ENCODE results near the gene SSUH2.
"Not testable (repeated sequence)": the region's sequence is repeated elsewhere in the genome, so short reads cannot be mapped to it uniquely, and the experiment has no call there.

The SSUH2 gene

GRCh38 chr3:8580434-8580833 is 64.2 kb downstream of the SSUH2 start:
- H3K9me3 ChIP-seq (ENCODE audit: control insufficient read depth, insufficient read depth, low read length); H3K27me3 ChIP-seq (ENCODE audit: control insufficient read depth, insufficient read depth, low read length); H3K9ac ChIP-seq (ENCODE audit: low read depth, low read length); H3K4me1 ChIP-seq (ENCODE audit: control insufficient read depth, insufficient read depth, low read length); H3K36me3 ChIP-seq (ENCODE audit: control insufficient read depth, insufficient read depth, low read length); H3K4me3 ChIP-seq (ENCODE audit: low read depth, low read length): not testable (repeated sequence)

- Histone ChIP-seq H3K36me3 (ENCODE audit: control insufficient read depth, insufficient read depth, low read length) (peaks cover 3% of the 10 kb centered on the region), H3K4me3 (ENCODE audit: low read depth, low read length) (no peak overlapping the region), H3K27me3 (ENCODE audit: control insufficient read depth, insufficient read depth, low read length) (no peaks in the 10 kb centered on the region), H3K9ac (ENCODE audit: low read depth, low read length) (no peak overlapping the region), H3K4me1 (ENCODE audit: control insufficient read depth, insufficient read depth, low read length) (no peaks in the 10 kb centered on the region), H3K9me3 (ENCODE audit: control insufficient read depth, insufficient read depth, low read length) (no peaks in the 10 kb centered on the region)
Measured at GRCh38 chr3:8579943-8580342, 64.7 kb downstream of the SSUH2 start.

GRCh38 chr3:8579096-8579495 is 65.5 kb downstream of the SSUH2 start:
- peaks cover 3% of the 10 kb centered on the region for H3K36me3 ChIP-seq (ENCODE audit: control insufficient read depth, insufficient read depth, low read length)
- H3K9ac ChIP-seq (ENCODE audit: low read depth, low read length): no peak overlapping the region
- H3K4me3 ChIP-seq (ENCODE audit: low read depth, low read length): no peak overlapping the region
- H3K27me3 ChIP-seq (ENCODE audit: control insufficient read depth, insufficient read depth, low read length): no peaks in the 10 kb centered on the region
- no peaks in the 10 kb centered on the region for H3K9me3 ChIP-seq (ENCODE audit: control insufficient read depth, insufficient read depth, low read length)
- no peaks in the 10 kb centered on the region for H3K4me1 ChIP-seq (ENCODE audit: control insufficient read depth, insufficient read depth, low read length)

GRCh38 chr3:8578282-8578681 is 66.3 kb downstream of the SSUH2 start:
- H3K4me3 ChIP-seq (ENCODE audit: low read depth, low read length): no peak overlapping the region
- H3K27me3 ChIP-seq (ENCODE audit: control insufficient read depth, insufficient read depth, low read length): no peaks in the 10 kb centered on the region
- no peaks in the 10 kb centered on the region for H3K9me3 ChIP-seq (ENCODE audit: control insufficient read depth, insufficient read depth, low read length)
- H3K4me1 ChIP-seq (ENCODE audit: control insufficient read depth, insufficient read depth, low read length): no peaks in the 10 kb centered on the region
- no peak overlapping the region for H3K9ac ChIP-seq (ENCODE audit: low read depth, low read length)
- peaks cover 3% of the 10 kb centered on the region for H3K36me3 ChIP-seq (ENCODE audit: control insufficient read depth, insufficient read depth, low read length)

GRCh38 chr3:8576841-8577571 is 67.6 kb downstream of the SSUH2 start:
- H3K4me1 ChIP-seq (ENCODE audit: control insufficient read depth, insufficient read depth, low read length): no peaks in the 10 kb centered on the region
- no peak overlapping the region for H3K9ac ChIP-seq (ENCODE audit: low read depth, low read length)
- peaks cover 3% of the 10 kb centered on the region for H3K36me3 ChIP-seq (ENCODE audit: control insufficient read depth, insufficient read depth, low read length)
- H3K9me3 ChIP-seq (ENCODE audit: control insufficient read depth, insufficient read depth, low read length): no peaks in the 10 kb centered on the region
- H3K27me3 ChIP-seq (ENCODE audit: control insufficient read depth, insufficient read depth, low read length): no peaks in the 10 kb centered on the region
- H3K4me3 ChIP-seq (ENCODE audit: low read depth, low read length): no peak overlapping the region

- Histone ChIP-seq H3K9ac (ENCODE audit: low read depth, low read length) (no peak overlapping the region), H3K36me3 (ENCODE audit: control insufficient read depth, insufficient read depth, low read length) (peaks cover 3% of the 10 kb centered on the region), H3K27me3 (ENCODE audit: control insufficient read depth, insufficient read depth, low read length) (no peaks in the 10 kb centered on the region), H3K4me3 (ENCODE audit: low read depth, low read length) (no peak overlapping the region), H3K9me3 (ENCODE audit: control insufficient read depth, insufficient read depth, low read length) (no peaks in the 10 kb centered on the region), H3K4me1 (ENCODE audit: control insufficient read depth, insufficient read depth, low read length) (no peaks in the 10 kb centered on the region)
Measured at GRCh38 chr3:8576436-8576835, 68.2 kb downstream of the SSUH2 start.

GRCh38 chr3:8575364-8576104 is 69.1 kb downstream of the SSUH2 start:
- H3K4me3 ChIP-seq (ENCODE audit: low read depth, low read length): no peak overlapping the region
- no peaks in the 10 kb centered on the region for H3K4me1 ChIP-seq (ENCODE audit: control insufficient read depth, insufficient read depth, low read length)
- H3K36me3 ChIP-seq (ENCODE audit: control insufficient read depth, insufficient read depth, low read length): peaks cover 3% of the 10 kb centered on the region
- no peaks in the 10 kb centered on the region for H3K27me3 ChIP-seq (ENCODE audit: control insufficient read depth, insufficient read depth, low read length)
- no peaks in the 10 kb centered on the region for H3K9me3 ChIP-seq (ENCODE audit: control insufficient read depth, insufficient read depth, low read length)
- no peak overlapping the region for H3K9ac ChIP-seq (ENCODE audit: low read depth, low read length)

- Histone ChIP-seq H3K9ac (ENCODE audit: low read depth, low read length) (no peak overlapping the region), H3K36me3 (ENCODE audit: control insufficient read depth, insufficient read depth, low read length) (peaks cover 5% of the 10 kb centered on the region), H3K4me3 (ENCODE audit: low read depth, low read length) (no peak overlapping the region), H3K27me3 (ENCODE audit: control insufficient read depth, insufficient read depth, low read length) (no peaks in the 10 kb centered on the region), H3K4me1 (ENCODE audit: control insufficient read depth, insufficient read depth, low read length) (no peaks in the 10 kb centered on the region), H3K9me3 (ENCODE audit: control insufficient read depth, insufficient read depth, low read length) (no peaks in the 10 kb centered on the region)
Measured at GRCh38 chr3:8574670-8575322, 69.8 kb downstream of the SSUH2 start.

GRCh38 chr3:8574040-8574669 is 70.4 kb downstream of the SSUH2 start:
- no peaks in the 10 kb centered on the region for H3K4me1 ChIP-seq (ENCODE audit: control insufficient read depth, insufficient read depth, low read length)
- H3K36me3 ChIP-seq (ENCODE audit: control insufficient read depth, insufficient read depth, low read length): peaks cover 7% of the 10 kb centered on the region
- H3K9me3 ChIP-seq (ENCODE audit: control insufficient read depth, insufficient read depth, low read length): no peaks in the 10 kb centered on the region
- no peak overlapping the region for H3K4me3 ChIP-seq (ENCODE audit: low read depth, low read length)
- H3K27me3 ChIP-seq (ENCODE audit: control insufficient read depth, insufficient read depth, low read length): no peaks in the 10 kb centered on the region
- no peak overlapping the region for H3K9ac ChIP-seq (ENCODE audit: low read depth, low read length)

- Histone ChIP-seq H3K9me3 (ENCODE audit: control insufficient read depth, insufficient read depth, low read length) (no peaks in the 10 kb centered on the region), H3K9ac (ENCODE audit: low read depth, low read length) (no peak overlapping the region), H3K36me3 (ENCODE audit: control insufficient read depth, insufficient read depth, low read length) (peaks cover 10% of the 10 kb centered on the region), H3K4me1 (ENCODE audit: control insufficient read depth, insufficient read depth, low read length) (no peaks in the 10 kb centered on the region), H3K27me3 (ENCODE audit: control insufficient read depth, insufficient read depth, low read length) (no peaks in the 10 kb centered on the region), H3K4me3 (ENCODE audit: low read depth, low read length) (no peak overlapping the region)
Measured at GRCh38 chr3:8573342-8573926, 71.2 kb downstream of the SSUH2 start.

- Histone ChIP-seq H3K4me1 (ENCODE audit: control insufficient read depth, insufficient read depth, low read length) (no peaks in the 10 kb centered on the region), H3K36me3 (ENCODE audit: control insufficient read depth, insufficient read depth, low read length) (peaks cover 7% of the 10 kb centered on the region), H3K4me3 (ENCODE audit: low read depth, low read length) (no peak overlapping the region), H3K9me3 (ENCODE audit: control insufficient read depth, insufficient read depth, low read length) (no peaks in the 10 kb centered on the region), H3K27me3 (ENCODE audit: control insufficient read depth, insufficient read depth, low read length) (no peaks in the 10 kb centered on the region), H3K9ac (ENCODE audit: low read depth, low read length) (no peak overlapping the region)
Measured at GRCh38 chr3:8571256-8571655, 73.3 kb downstream of the SSUH2 start.
